Transverse colon (tissue), 3 donors: Measurements from ENCODE around the gene PTPRO.

Source experiments
- POLR2A ChIP-seq: fragments of 450-650 bp; IDR thresholded peaks from one replicate; pipeline ENCODE4 v1.6.1; 2016; ENCODE audit warnings: antibody characterized with exemption, mild to moderate bottlenecking, moderate library complexity
- TF ChIP-seq, protein P1 (sequence below), 5 experiments: fragments of 200-600 bp in 3 of 5; fragments of 450-650 bp in 2 of 5; sonication (generic) in 3 of 5; IDR thresholded peaks; 1 replicate in 2 of 5; 2 replicates in 3 of 5; pipeline ENCODE4 v1.5.1; 2016 to 2017; ENCODE audit warnings: antibody characterized with exemption in 5 of 5, inconsistent platforms in 3 of 5, mild to moderate bottlenecking in 2 of 5, moderate library complexity in 1 of 5

DNA sequence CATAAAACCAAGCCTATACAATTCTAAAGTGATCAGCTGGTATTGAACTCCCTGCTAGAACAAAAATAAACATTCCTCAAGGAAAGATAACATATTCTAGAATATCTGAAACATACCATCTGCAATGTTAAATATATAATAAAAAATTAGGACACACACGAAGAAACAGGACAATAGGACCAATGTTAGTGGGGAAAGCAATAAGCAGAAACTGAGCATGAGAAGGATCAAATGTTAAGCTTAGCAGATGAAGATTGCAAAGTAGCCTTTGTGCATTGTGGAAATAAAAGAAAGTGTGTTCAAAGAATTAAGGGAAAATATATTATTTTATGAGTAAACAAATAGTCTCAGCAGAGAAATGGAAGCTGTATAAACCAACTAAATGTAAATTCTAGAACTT, 286.1 kb downstream of the PTPRO start:
- TF ChIP-seq, protein P1, sequence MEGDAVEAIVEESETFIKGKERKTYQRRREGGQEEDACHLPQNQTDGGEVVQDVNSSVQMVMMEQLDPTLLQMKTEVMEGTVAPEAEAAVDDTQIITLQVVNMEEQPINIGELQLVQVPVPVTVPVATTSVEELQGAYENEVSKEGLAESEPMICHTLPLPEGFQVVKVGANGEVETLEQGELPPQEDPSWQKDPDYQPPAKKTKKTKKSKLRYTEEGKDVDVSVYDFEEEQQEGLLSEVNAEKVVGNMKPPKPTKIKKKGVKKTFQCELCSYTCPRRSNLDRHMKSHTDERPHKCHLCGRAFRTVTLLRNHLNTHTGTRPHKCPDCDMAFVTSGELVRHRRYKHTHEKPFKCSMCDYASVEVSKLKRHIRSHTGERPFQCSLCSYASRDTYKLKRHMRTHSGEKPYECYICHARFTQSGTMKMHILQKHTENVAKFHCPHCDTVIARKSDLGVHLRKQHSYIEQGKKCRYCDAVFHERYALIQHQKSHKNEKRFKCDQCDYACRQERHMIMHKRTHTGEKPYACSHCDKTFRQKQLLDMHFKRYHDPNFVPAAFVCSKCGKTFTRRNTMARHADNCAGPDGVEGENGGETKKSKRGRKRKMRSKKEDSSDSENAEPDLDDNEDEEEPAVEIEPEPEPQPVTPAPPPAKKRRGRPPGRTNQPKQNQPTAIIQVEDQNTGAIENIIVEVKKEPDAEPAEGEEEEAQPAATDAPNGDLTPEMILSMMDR (IDR thresholded peaks at IDR 0.05): no peak
- TF ChIP-seq POLR2A: no peak
